NCI-H1694 treated with DMSO at 0.1 percent for 48 hours (cell line): ENCODE measurements around the gene RGL2.
"Not testable (repeated sequence)": the region's sequence is repeated elsewhere in the genome, so short reads cannot be mapped to it uniquely, and the experiment has no call there.

Experiments used
- DNase-seq: peaks from one replicate; lab custom pipeline; 2025; lab: John Stamatoyannopoulos, UW

Gene RGL2

DNA sequence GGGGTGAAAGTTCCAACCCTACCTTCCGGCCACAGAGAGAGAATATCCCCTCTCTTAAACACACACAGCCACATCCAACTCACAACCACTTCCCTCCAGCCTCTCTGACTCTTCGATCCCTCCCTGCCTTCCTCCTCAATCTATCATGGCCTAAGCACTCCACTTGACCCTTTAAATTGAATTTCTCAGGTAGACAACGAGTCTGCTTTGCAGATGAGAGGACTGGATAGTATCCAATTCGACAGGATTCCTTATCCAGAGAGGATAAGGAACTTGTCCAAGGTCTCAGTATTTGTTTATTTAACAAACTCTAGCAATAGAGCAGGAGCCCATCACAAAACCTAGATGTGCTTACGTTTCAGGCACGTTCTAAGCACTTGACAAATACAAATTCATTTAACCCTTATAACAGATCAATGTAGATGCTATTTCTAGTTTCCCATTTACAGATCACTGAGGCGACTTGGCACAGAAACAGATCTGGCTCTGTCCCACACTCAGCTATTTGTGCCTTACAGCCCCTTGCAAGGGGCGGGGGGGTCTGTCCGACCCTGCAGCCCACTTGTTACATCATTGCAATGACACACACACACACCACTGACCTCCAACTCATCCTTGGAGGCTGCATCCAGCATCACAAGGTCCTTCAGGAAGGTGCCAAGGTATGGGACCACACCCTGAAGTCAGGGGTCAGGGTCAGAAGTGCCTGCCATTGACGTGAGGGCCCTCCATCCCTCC is 4.5 kb downstream of the RGL2 start:
- DNase-seq: no peak

DNA sequence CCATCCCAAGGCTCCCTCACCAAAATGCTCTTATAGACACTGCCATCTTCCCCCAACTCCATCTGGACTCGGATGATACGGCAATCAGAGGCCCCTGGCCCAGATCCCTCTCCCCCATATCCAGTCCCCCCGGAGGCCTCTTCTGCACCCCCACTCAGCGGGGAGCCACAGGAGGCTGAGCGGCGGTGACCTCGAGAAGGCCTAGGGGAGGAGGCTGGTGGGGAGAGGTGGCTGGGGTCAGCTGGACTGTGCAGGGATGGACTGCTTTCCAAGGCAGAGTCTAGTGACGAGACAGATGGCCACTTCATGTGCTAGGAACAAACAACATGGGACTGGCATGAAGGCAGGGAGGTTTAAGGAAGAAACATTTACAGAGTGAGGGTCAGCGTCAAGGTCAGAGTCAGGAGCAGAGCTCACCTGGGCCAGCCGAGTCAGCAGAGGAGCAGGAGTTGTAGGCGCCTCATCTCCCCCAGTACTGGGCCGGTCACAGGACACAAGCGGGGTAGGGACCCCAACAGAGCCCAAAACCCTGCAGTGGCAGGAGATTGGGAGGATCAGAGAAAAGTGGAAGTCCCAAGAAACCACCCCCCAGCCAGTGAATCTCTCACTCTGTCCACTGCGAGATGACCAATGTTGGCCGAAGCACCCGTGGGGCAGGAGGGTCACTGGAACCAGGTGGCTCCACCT is 5.6 kb downstream of the RGL2 start:
- DNase-seq: no peak

DNA sequence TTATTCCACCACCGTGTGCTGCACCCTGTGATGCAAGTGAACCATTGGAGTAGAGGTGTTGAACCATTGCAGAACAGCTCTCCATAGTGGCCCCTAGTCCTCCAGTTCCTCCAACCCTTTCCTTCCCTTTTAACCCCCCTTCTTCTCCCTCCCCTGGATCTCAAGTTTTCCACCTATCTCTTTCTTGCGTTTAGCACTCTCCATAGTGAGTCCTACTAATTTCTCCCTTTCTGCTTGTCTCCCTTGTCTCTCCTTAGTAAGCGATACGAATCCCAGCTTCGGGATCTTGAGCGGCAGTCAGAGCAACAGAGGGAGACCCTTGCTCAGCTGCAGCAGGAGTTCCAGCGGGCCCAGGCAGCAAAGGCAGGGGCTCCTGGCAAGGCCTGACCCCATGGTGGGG is 8.3 kb downstream of the RGL2 start:
- DNase-seq: no peak

DNA sequence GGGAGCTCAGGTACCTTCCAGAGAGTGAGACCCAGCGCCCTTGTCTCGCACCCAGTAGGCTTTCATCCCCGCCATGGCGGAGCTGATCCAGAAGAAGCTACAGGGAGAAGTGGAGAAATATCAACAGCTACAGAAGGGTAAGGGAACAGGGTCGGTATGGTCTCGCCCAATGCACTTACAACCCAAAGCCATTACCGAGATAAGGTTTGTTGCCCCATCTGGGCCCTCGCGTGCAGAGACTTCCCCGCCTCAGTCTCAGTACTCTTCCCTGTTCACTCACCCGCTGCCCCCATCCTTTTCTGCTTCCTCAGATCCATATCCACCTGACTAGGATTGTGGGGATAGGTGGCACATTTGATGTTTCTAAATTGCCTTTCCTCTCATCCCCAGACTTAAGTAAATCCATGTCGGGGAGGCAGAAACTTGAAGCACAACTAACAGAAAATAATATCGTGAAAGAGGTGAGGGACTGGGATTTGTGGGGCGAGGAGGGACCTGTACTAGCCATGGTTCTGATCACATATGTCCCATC is 8.9 kb downstream of the RGL2 start:
- no peak for DNase-seq

DNA sequence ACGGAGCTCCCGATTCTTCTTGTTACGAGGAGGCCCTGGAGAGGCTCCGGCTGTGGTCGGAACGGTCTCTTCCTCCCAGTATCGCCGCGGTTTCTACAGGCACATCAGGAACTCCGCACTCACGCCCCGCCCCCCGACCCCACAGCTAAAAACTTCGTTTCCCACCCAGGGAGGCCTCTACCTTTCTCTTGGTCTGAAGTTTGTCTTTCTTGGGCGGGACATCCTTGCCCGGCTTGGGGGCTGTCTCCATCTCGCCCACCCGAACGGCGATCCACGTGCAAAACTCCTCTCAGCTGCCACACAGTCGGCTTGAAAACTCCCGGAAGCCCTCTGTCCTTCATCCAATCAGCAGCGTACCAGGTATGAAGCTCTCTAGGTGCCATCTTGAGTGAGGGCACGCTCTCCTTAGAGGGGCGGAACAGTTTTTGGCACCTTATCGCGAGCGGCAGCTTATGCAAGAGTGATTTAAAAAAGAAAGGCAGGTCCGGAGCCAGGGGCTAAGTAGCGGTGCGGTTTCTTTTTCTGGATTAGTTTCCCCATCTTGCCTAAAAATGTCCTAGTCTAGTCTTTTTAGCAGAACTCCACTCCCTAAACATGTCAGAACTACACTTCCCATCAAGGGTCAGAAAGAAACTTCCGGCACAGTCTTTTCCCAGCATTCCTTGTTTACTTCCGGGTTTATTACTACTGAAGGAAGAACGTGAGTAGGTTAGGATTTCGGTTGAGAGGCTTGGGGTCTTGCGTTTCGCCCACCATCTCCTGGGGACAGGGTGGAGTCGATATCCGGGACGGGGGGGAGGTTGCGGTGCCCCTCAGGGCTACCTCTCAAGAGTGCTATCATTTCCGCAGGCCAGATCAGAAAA is 9.6 kb downstream of the RGL2 start, which contains the start of the genes PFDN6 and WDR46:
PFDN6 (plus strand) TSS at position 681 of the 863 bp plus-strand sequence. CDS start 256 bp downstream, outside the sequence.
WDR46 (minus strand) TSS at position 319 of the 863 bp plus-strand sequence; CDS start at position 250, 69 bp downstream.
- peak; percentile 88 for DNase-seq

DNA sequence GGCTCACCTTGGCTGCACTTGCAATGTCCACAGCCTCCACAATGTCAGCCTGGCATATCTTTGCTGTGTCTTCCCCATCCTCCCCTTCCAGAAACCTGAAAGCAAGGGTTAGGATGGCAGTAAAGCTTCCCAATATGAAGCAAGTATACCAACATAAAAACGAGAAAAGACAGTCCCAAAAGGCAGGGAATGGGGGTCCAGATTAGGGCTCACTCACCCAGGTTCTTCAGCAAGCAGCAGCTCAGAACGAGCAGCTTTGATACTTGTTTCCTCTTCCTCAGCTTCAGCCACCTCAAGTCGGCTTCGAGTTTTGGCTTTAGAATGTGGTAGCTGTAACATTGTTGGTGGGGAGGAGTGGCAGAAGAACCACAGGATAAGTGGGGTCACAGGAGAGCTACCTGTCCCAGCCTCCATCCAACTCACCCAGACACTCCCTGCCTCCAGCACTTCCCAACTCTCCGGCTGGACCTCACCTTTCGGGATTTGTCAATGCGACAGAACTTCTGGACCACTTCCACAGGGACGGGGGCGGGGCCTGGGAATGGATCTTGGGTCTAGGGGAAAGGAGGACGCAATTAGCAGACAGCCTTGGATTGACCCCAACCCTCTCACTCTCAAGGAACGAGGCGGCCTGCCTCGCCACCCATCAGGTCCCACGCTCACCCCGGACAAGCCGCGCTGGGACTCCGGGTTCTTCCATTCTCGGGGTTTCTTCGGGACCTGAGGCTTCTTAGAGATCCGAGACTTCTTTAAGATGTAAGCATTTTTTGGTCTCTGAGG is 10.4 kb downstream of the RGL2 start:
- DNase-seq: no peak

DNA sequence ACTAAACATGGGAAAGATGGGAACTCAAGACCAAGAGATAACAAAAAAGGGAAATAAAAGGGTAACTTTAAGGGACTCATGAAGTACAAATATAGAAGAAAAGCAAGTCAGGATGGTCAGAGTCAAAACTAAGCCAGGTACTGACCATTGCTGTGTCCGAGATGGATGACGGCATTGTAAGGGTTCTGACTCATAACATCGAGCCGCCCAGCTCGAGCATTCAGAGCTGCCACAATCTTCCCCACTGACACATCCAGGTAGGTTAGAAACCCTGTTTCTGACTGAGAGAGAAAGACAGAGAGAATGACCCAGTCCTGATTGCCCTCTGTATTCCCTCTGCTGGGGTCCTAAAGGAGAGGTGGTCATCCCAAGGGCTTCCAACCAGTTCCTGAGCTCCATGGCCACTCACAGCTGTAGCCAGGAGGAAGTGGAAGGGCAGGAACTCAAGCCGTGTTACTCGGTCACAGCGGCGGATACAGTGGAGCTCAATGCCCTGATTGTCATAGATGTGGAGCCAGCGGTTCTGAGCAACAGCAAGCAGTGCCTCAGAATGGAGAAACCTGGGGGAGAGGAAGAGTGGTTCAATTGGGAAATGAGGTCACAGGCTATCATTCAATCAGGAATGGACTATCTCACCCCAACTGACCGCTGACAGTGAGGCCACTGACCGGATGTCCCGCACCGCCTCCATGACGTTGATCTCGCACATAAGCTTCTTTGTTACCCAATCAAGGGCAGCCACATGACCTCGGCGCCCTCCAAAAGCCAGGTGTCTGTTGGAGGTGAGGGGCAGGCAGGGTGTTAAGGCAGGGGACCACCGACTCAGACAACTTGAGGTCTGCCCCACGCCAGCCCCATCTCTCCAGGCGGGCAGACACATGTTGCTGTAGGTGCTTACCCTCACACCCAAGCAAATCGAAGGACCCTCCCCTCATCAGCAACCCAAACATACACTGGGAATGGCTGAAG is 11.5 kb downstream of the RGL2 start:
- DNase-seq: no peak

DNA sequence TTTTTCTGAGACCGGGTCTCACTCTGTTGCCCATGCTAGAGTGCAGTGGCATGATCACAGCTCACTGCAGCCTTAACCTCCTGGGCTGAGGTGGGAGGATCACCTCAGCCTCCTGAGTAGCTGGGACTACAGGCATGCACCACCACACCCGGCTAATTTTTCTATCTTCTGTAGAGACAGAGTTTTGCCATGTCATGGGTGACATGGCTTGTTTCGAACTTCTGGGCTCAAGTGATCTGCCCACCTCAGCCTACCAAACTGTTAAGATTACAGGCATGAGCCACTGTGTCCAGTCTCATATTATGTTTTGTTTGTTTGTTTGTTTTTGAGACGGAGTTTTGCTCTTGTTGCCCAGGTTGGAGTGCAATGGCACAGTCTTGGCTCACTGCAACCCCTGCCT is 13.5 kb downstream of the RGL2 start:
- DNase-seq: not testable (repeated sequence)

DNA sequence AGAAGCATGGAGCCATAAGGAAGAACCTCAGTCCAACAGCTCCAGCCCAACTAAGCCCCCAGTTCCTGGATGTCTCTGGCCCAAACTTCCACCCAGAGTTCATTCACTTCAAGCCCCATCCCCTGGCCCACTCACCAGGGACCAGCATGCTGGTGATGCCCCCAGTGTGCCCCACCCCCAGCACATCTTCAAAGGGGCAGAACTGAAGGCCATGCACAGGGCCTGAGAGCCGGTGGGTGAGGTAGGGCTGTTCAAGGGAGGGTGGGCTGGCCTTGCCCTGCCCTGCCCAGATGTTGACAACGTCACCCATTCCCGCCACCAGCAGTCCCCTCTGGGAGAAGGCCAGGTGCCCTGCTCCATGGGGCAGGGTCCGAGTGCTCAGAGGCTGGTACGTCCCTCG is 18.2 kb downstream of the RGL2 start:
- DNase-seq: no peak

DNA sequence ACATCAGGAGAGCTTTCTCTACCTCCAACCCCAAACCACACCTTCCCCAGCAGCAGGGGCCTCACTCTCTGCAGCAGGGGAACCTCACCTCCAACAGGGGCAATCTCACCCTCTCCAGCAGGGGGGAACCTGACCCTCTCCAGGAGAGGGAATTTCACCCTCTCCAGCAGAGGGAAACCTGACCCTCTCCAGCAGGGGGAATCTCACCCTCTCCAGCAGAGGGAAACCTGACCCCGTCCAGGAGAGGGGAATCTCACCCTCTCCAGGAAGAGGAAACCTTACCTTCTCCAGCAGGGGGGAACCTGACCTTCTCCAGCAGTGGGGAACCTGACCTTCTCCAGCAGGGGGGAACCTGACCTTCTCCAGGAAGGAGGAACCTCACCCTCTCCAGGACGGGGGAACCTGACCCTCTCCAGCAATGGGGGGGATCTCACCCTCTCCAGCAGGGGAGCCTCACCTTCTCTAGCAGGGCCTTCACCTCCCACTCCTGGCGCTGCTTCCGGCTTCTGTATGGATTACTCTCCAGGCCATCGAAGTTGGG is 18.7 kb downstream of the RGL2 start:
- DNase-seq: peak; percentile 11

DNA sequence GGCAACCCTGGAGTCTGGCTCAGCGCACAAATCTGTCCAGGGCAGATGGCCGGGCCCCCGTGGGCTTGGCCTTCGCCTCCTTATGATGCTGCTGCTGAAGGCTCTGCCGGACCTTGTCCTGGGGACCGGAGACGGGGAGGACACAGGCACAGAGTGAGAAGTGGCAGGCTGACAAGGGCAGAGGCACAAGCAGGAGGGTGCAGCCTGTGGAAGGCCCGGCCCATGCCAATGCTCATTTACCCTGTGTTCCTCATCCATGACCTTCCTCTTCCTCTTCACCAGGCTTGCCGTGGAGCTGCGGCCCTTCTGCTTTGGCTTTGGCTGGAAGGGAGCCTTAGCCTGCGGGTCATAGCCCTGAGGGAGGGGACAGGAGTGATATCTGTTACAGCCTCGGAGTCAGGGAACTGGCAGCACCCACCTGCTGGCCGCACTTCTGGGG is 19.5 kb downstream of the RGL2 start:
- DNase-seq: no peak

DNA sequence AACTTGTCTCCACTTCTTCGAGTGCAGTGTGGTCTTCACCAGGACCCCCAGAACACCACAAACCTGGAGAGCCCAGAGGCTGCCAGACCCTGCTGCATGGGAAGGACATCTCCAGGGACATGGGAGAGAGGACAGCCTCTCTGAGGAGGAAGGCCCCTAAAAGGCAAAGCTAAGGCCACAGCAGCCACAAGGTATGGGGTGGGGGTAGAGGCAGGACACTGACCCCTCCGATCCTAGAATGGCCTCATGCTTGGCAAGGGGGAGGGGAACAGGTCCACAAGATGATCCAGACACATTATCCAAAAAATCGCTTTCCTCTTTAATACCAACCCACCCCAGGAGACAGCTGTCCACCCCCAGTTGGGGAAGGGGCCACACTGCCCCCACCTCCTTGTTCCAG is 19.9 kb downstream of the RGL2 start:
- no peak for DNase-seq

DNA sequence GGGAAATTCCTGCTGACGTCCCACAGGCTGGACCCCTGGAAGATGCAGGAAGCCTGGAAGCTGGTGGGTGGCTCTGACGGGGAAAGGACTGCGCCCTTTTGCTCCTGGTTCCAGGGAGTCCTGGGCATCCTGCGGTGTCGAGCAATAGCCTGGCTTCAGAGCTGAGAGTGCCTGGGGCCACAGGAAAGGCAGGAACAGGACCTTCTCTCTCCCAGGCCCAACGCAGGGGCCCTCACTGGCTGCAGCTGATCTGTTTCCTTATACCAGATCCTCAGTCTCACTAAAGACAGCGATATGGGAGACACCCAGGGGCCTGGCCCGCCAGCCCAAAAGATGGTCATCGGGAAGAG is 20.4 kb downstream of the RGL2 start:
- no peak for DNase-seq

DNA sequence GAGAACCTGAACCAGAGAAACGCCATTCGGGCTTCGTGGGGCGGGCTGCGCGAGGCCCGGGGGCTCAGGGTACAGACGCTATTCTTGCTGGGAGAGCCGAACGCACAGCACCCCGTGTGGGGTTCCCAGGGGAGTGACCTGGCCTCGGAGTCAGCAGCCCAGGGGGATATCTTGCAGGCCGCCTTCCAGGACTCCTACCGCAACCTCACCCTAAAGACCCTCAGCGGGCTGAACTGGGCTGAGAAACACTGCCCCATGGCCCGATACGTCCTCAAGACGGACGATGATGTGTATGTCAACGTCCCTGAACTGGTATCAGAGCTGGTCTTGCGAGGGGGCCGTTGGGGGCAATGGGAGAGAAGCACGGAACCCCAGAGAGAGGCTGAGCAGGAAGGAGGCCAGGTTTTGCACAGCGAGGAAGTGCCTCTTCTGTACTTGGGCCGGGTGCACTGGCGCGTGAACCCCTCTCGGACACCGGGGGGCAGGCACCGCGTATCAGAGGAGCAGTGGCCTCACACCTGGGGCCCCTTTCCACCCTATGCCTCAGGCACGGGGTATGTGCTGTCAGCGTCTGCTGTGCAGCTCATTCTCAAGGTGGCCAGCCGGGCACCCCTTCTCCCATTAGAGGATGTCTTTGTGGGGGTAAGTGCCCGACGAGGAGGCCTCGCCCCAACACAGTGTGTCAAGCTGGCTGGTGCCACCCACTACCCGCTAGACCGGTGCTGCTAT is 20.9 kb downstream of the RGL2 start:
- DNase-seq: no peak

DNA sequence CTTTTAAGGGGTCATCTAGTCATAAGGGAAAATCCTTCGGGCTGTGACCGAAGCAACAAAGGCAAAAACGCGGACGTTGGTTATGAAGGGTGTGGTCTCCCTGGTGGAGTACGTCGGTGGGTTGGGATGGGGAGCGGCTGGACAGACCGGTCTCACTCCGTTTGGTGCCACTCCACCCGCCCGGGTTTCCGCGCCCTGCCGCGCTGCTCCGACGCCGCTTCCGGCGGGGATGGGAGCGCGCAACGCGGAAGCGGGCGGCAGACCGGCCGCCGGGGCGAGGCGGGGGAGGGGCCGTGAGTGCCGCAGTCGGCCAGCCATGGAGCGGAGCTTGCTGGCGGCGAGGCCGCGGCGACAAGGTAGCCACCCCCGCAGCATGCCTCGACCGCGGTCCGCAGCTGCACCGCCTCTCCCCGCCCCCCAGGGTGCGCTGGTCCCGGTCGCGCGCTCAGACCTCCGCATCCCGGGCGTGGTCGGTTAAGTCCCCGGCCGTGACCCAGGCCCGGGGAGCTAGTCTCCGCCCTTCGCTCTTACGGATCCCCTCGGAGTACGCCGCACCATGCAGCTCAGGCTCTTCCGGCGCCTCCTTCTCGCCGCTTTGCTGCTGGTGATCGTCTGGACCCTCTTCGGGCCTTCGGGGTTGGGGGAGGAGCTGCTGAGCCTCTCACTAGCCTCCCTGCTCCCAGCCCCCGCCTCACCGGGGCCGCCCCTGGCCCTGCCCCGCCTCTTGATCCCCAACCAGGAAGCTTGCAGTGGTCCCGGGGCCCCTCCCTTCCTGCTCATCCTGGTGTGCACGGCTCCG is 21.7 kb downstream of the RGL2 start, which contains the start of gene B3GALT4:
B3GALT4 (plus strand) TSS at position 260 of the 799 bp plus-strand sequence; CDS start at position 557, 297 bp downstream.
- DNase-seq: no peak

DNA sequence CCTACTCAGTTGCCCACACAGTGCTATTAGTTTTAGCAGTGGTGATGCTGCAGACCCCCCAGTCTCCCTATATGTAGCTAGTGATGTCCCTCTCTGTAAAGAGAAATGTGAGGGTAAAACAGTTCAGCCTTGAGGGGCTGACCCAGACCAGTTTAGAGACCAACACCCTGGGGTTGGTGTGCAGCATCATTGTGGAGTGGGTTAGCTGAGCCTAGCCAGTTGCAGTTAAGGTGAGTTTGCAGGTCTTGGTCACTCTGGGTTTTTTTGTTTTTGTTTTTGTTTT is 22.2 kb downstream of the RGL2 start:
- DNase-seq: no peak

DNA sequence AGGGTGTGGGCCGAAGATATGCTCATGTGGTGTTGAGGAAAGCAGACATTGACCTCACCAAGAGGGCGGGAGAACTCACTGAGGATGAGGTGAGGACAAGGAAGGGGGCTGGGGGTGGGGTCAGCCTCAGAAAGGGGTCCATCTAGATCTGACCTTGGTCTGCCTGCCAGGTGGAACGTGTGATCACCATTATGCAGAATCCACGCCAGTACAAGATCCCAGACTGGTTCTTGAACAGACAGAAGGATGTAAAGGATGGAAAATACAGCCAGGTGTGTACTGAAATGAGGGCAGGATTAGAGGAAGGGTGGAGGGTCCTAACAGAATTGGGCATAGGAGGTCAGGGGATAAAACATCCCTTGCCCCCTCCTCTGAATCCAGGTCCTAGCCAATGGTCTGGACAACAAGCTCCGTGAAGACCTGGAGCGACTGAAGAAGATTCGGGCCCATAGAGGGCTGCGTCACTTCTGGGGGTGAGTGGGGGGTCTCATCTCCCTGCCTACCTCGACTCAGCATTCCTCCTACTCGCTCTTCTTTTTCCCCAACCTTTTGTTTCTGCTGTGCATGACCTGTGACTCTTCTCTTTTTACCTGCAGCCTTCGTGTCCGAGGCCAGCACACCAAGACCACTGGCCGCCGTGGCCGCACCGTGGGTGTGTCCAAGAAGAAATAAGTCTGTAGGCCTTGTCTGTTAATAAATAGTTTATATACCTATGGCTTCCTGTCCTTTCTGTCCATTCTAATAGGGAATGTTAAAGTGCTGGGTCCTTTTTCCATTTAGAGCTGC is 22.8 kb downstream of the RGL2 start:
- not testable (repeated sequence) for DNase-seq
